ENCODE results near the gene HBZ. TPM values are rescaled to one million over a fixed set of nuclear protein-coding genes. Genes with fewer than 3 reads are reported as not detected.
"Not testable (repeated sequence)": the region's sequence is repeated elsewhere in the genome, so short reads cannot be mapped to it uniquely, and the experiment has no call there.

The HBZ gene
- total RNA-seq, 1 donor = not detected

GRCh38 chr16:143456-143855 lies 9.0 kb upstream of the HBZ start:
- Histone ChIP-seq H3K79me2 (ENCODE audit: insufficient read depth, low read length) (no peaks in the 10 kb centered on the region), H3K36me3 (ENCODE audit: insufficient read depth, low read length) (no peaks in the 10 kb centered on the region), H3K4me2 (ENCODE audit: insufficient read depth, low read length) (no peak overlapping the region), H3K9me3 (ENCODE audit: low read depth, low read length) (no peaks in the 10 kb centered on the region), H4K20me1 (ENCODE audit: insufficient read depth, low read length) (no peaks in the 10 kb centered on the region), H3K27ac (ENCODE audit: low read depth, low read length) (no peak overlapping the region), H3K27me3 (ENCODE audit: insufficient read depth, low read length) (peaks cover 2% of the 10 kb centered on the region), H2AFZ (ENCODE audit: low read length) (no peak overlapping the region), H3K4me3 (ENCODE audit: insufficient read depth, low read length) (no peak overlapping the region), H3K4me1 (ENCODE audit: insufficient read depth, low read length) (peaks cover under 1% of the 10 kb centered on the region)
- no peak for TF ChIP-seq CTCF (IDR thresholded peaks at IDR 0.05; ENCODE audit: extremely low read depth, low read depth, low read length)
- DNase-seq (ENCODE audit: insufficient read length, low spot score, missing footprints) = no peak

- no peak overlapping the region for H2AFZ ChIP-seq (ENCODE audit: low read length)
- H3K9me3 ChIP-seq (ENCODE audit: low read depth, low read length) = no peaks in the 10 kb centered on the region
- H4K20me1 ChIP-seq (ENCODE audit: insufficient read depth, low read length) = no peaks in the 10 kb centered on the region
- H3K4me1 ChIP-seq (ENCODE audit: insufficient read depth, low read length) = peaks cover 8% of the 10 kb centered on the region
- H3K36me3 ChIP-seq (ENCODE audit: insufficient read depth, low read length) = no peaks in the 10 kb centered on the region
- no peak overlapping the region for H3K4me3 ChIP-seq (ENCODE audit: insufficient read depth, low read length)
- H3K79me2 ChIP-seq (ENCODE audit: insufficient read depth, low read length) = no peaks in the 10 kb centered on the region
- H3K4me2 ChIP-seq (ENCODE audit: insufficient read depth, low read length) = no peak overlapping the region
- H3K27me3 ChIP-seq (ENCODE audit: insufficient read depth, low read length) = peaks cover 3% of the 10 kb centered on the region
- H3K27ac ChIP-seq (ENCODE audit: low read depth, low read length) = no peak overlapping the region
- no peak for DNase-seq (ENCODE audit: insufficient read length, low spot score, missing footprints)
- no peak for TF ChIP-seq CTCF (IDR thresholded peaks at IDR 0.05; ENCODE audit: extremely low read depth, low read depth, low read length)
Observed at GRCh38 chr16:144797-145252, 7.6 kb upstream of the HBZ start.

- no peak overlapping the region for H3K4me3 ChIP-seq (ENCODE audit: insufficient read depth, low read length)
- TF ChIP-seq CTCF (IDR thresholded peaks at IDR 0.05; ENCODE audit: extremely low read depth, low read depth, low read length) = no peak
- no peak for DNase-seq (ENCODE audit: insufficient read length, low spot score, missing footprints)
Observed at GRCh38 chr16:146646-147045, 5.8 kb upstream of the HBZ start.

GRCh38 chr16:149024-149660 lies 3.3 kb upstream of the HBZ start:
- H2AFZ ChIP-seq (ENCODE audit: low read length) = peak overlapping the region; percentile 12
- H3K9me3 ChIP-seq (ENCODE audit: low read depth, low read length) = no peaks in the 10 kb centered on the region
- H4K20me1 ChIP-seq (ENCODE audit: insufficient read depth, low read length) = no peaks in the 10 kb centered on the region
- no peak for TF ChIP-seq CTCF (IDR thresholded peaks at IDR 0.05; ENCODE audit: extremely low read depth, low read depth, low read length)
- H3K27ac ChIP-seq (ENCODE audit: low read depth, low read length) = no peak overlapping the region
- DNase-seq (ENCODE audit: insufficient read length, low spot score, missing footprints) = peak; percentile 90
- H3K4me2 ChIP-seq (ENCODE audit: insufficient read depth, low read length) = peak overlapping the region; percentile 48
- no peak overlapping the region for H3K4me3 ChIP-seq (ENCODE audit: insufficient read depth, low read length)
- peaks cover 8% of the 10 kb centered on the region for H3K4me1 ChIP-seq (ENCODE audit: insufficient read depth, low read length)
- H3K79me2 ChIP-seq (ENCODE audit: insufficient read depth, low read length) = no peaks in the 10 kb centered on the region
- H3K36me3 ChIP-seq (ENCODE audit: insufficient read depth, low read length) = no peaks in the 10 kb centered on the region
- H3K27me3 ChIP-seq (ENCODE audit: insufficient read depth, low read length) = peaks cover 3% of the 10 kb centered on the region

More at GRCh38 chr16:146646-147045, 5.8 kb upstream of the HBZ start:
- no peaks in the 10 kb centered on the region for H3K9me3 ChIP-seq (ENCODE audit: low read depth, low read length)
- H3K36me3 ChIP-seq (ENCODE audit: insufficient read depth, low read length) = no peaks in the 10 kb centered on the region
- no peaks in the 10 kb centered on the region for H3K79me2 ChIP-seq (ENCODE audit: insufficient read depth, low read length)
- H3K4me1 ChIP-seq (ENCODE audit: insufficient read depth, low read length) = peaks cover 8% of the 10 kb centered on the region
- H2AFZ ChIP-seq (ENCODE audit: low read length) = no peak overlapping the region
- H3K27me3 ChIP-seq (ENCODE audit: insufficient read depth, low read length) = peaks cover 3% of the 10 kb centered on the region
- no peak overlapping the region for H3K27ac ChIP-seq (ENCODE audit: low read depth, low read length)
- H3K4me2 ChIP-seq (ENCODE audit: insufficient read depth, low read length) = no peak overlapping the region
- no peaks in the 10 kb centered on the region for H4K20me1 ChIP-seq (ENCODE audit: insufficient read depth, low read length)

- not testable (repeated sequence) for H3K27ac ChIP-seq (ENCODE audit: low read depth, low read length); H3K4me3 ChIP-seq (ENCODE audit: insufficient read depth, low read length); H4K20me1 ChIP-seq (ENCODE audit: insufficient read depth, low read length); H3K9me3 ChIP-seq (ENCODE audit: low read depth, low read length); H3K79me2 ChIP-seq (ENCODE audit: insufficient read depth, low read length); H3K36me3 ChIP-seq (ENCODE audit: insufficient read depth, low read length); H2AFZ ChIP-seq (ENCODE audit: low read length); DNase-seq (ENCODE audit: insufficient read length, low spot score, missing footprints); H3K4me2 ChIP-seq (ENCODE audit: insufficient read depth, low read length)
- Histone ChIP-seq H3K27me3 (ENCODE audit: insufficient read depth, low read length) (peaks cover 24% of the 10 kb centered on the region), H3K4me1 (ENCODE audit: insufficient read depth, low read length) (peaks cover 13% of the 10 kb centered on the region)
Observed at GRCh38 chr16:153129-153521, 681 bp downstream of the HBZ start.

- DNase-seq (ENCODE audit: insufficient read length, low spot score, missing footprints); H3K27ac ChIP-seq (ENCODE audit: low read depth, low read length); H3K4me2 ChIP-seq (ENCODE audit: insufficient read depth, low read length); H3K79me2 ChIP-seq (ENCODE audit: insufficient read depth, low read length); H3K36me3 ChIP-seq (ENCODE audit: insufficient read depth, low read length); H2AFZ ChIP-seq (ENCODE audit: low read length); H3K9me3 ChIP-seq (ENCODE audit: low read depth, low read length); H4K20me1 ChIP-seq (ENCODE audit: insufficient read depth, low read length); H3K4me3 ChIP-seq (ENCODE audit: insufficient read depth, low read length): not testable (repeated sequence)
- peaks cover 10% of the 10 kb centered on the region for H3K4me1 ChIP-seq (ENCODE audit: insufficient read depth, low read length)
- peaks cover 26% of the 10 kb centered on the region for H3K27me3 ChIP-seq (ENCODE audit: insufficient read depth, low read length)
Observed at GRCh38 chr16:153550-154216, 1.2 kb downstream of the HBZ start.
